HepG2 (cell line): ENCODE data around the gene PKLR. TPM values are rescaled to one million over a fixed set of nuclear protein-coding genes. Genes with fewer than 3 reads are reported as not detected.

ENCODE experiments used
- ATAC-seq: fragments of 200-7000 bp; cut with Tn5 transposase; 3 replicates; pipeline ENCODE4 v1.9.1; 2020; ENCODE audit warnings: mild to moderate bottlenecking, moderate library complexity
- BruUV-seq: library from RNA; stranded (reverse); fragments of 400-500 nt; replicated peaks from 2 replicates; lab custom pipeline; 2021; lab: Mats Ljungman, UMichigan
- CTCF ChIA-PET: fragments of 300-600 bp; formaldehyde crosslinking; extraction: SDS; loops from one replicate; lab custom pipeline; 2021; ENCODE audit warnings: low total read pairs, inconsistent platforms, low intra/inter-chr PET ratio; lab: Yijun Ruan, JAX
- POLR2A ChIA-PET: fragments of 350-600 bp; sonication (Branson Sonifier 250); formaldehyde crosslinking; loops from one replicate; lab custom pipeline; 2020; ENCODE audit warnings: antibody characterized with exemption, inconsistent platforms; lab: Yijun Ruan, JAX
- DNase-seq: peaks from one replicate; pipeline ENCODE4 v3.0.0-alpha.2; 2015; ENCODE audit warnings: low spot score
- FAIRE-seq: peaks from 3 replicates; lab custom pipeline; 2011; peaks lifted over from hg19 to GRCh38; lab: Jason Lieb, UNC
- H2AFZ ChIP-seq: one replicate; pipeline ENCODE4 v1.6.1; 2011; ENCODE audit warnings: low read length, inconsistent platforms
- H3K27ac ChIP-seq: fragments of 300-600 bp; 3 replicates; pipeline ENCODE4 v1.8.0; 2011; ENCODE audit warnings: mixed run types, mild to moderate bottlenecking, mixed read lengths, low read length, inconsistent platforms; ENCODE audit not compliant: insufficient read depth; ENCODE audit errors: extremely low read length
- H3K27me3 ChIP-seq, 2 experiments: fragments of 200-600 bp in 1 of 2; 2 replicates in 1 of 2; 3 replicates in 1 of 2; pipeline versions ENCODE4 v1.6.0 to v1.8.0; 2011; ENCODE audit warnings: low read length in 2 of 2, mild to moderate bottlenecking in 2 of 2, moderate library complexity in 2 of 2, inconsistent platforms in 1 of 2; ENCODE audit not compliant: insufficient read depth in 2 of 2, control insufficient read depth in 1 of 2
- H3K36me3 ChIP-seq, 2 experiments: fragments of 200-600 bp in 1 of 2; replicated peaks in 1 of 2; 2 replicates in 1 of 2; 3 replicates in 1 of 2; pipeline versions ENCODE4 v1.5.1 to v1.8.0; 2011; ENCODE audit warnings: low read length in 2 of 2, inconsistent platforms in 1 of 2; ENCODE audit not compliant: insufficient read depth in 2 of 2, control insufficient read depth in 1 of 2
- H3K4me1 ChIP-seq: 2 replicates; pipeline ENCODE4 v1.5.1; 2012; ENCODE audit warnings: low read length, inconsistent platforms; ENCODE audit not compliant: insufficient read depth
- H3K4me2 ChIP-seq: 2 replicates; pipeline ENCODE4 v1.6.0; 2011; ENCODE audit warnings: low read depth, low read length, inconsistent platforms
- H3K4me3 ChIP-seq, 3 experiments: fragments of 200-600 bp in 1 of 3; sonication (generic), shearing (Covaris generic) in 1 of 3; replicated peaks in 1 of 3; 2 replicates each; pipeline ENCODE4 v1.5.1; 2011 to 2016; ENCODE audit warnings: low read length in 3 of 3, inconsistent platforms in 2 of 3, low read depth in 2 of 3, mild to moderate bottlenecking in 2 of 3, control low read depth in 1 of 3, mixed read lengths in 1 of 3; ENCODE audit not compliant: insufficient read depth in 1 of 3
- H3K79me2 ChIP-seq: one replicate; pipeline ENCODE4 v1.6.1; 2011; ENCODE audit warnings: low read length, inconsistent platforms; ENCODE audit not compliant: insufficient read depth
- H3K9ac ChIP-seq: 2 replicates; pipeline ENCODE4 v1.6.0; 2011; ENCODE audit warnings: mild to moderate bottlenecking, low read depth, low read length, inconsistent platforms; ENCODE audit not compliant: insufficient read depth
- H3K9me3 ChIP-seq: 2 replicates; pipeline ENCODE4 v1.5.1; 2012; ENCODE audit warnings: mild to moderate bottlenecking, low read length
- H4K20me1 ChIP-seq: 2 replicates; pipeline ENCODE4 v1.6.0; 2011; ENCODE audit warnings: inconsistent platforms, mild to moderate bottlenecking, low read length, moderate library complexity; ENCODE audit not compliant: insufficient read depth
- ARHGAP35 ChIP-seq: sonication (generic); formaldehyde crosslinking; IDR thresholded peaks from 2 replicates; pipeline ENCODE4 v1.9.0; 2022; ENCODE audit warnings: mild to moderate bottlenecking, inconsistent platforms, moderate library complexity, missing genetic modification reagents, borderline replicate concordance
- KDM1A ChIP-seq: IDR thresholded peaks from 2 replicates; pipeline ENCODE4 v1.6.1; 2016; ENCODE audit warnings: missing compliant biosample characterization
- PCBP1 ChIP-seq: fragments of 200-400 bp; formaldehyde crosslinking; IDR thresholded peaks from 2 replicates; pipeline ENCODE4 v1.6.1; 2017; ENCODE audit warnings: mild to moderate bottlenecking, low read depth, low read length, borderline replicate concordance
- SALL1 ChIP-seq: sonication (generic); formaldehyde crosslinking; IDR thresholded peaks from 2 replicates; pipeline ENCODE4 v1.8.0; 2022; ENCODE audit warnings: mild to moderate bottlenecking, missing genetic modification reagents
- YY1 ChIP-seq: IDR thresholded peaks from 2 replicates; pipeline ENCODE4 v1.6.1; 2011; ENCODE audit warnings: low read length, low read depth, moderate library complexity, mild to moderate bottlenecking; ENCODE audit not compliant: insufficient read depth, insufficient replicate concordance
- WGBS: methylation state at CpG from one replicate; pipeline ENCODE4 v1.1.6; 2017; ENCODE audit warnings: low lambda C conversion rate; 5-methylcytosine and 5-hydroxymethylcytosine counted together
- in situ Hi-C: cut with HindIII; loops from 2 replicates; pipeline ENCODE4 v1.10.0; 2017; ENCODE audit warnings: low pct_unique_long_range_greater_than_20kb; ENCODE audit not compliant: extremely low pct_ligation_motif_present
- intact Hi-C: fragments of 100-400 bp; cut with micrococcal nuclease; formaldehyde crosslinking; loops from one replicate; pipeline ENCODE4 v1.10.0; 2022; ENCODE audit not compliant: unreplicated experiment
- polyA plus RNA-seq, 8 experiments: library from polyadenylated mRNA; depleted of rRNA in 3 of 8; stranded (reverse) in 7 of 8; unstranded in 1 of 8; fragments of >200 nt; fragmentation: Illumina TruSeq in 4 of 8; extraction: Trizol in 4 of 8; gene quantifications; 2 replicates each; pipeline versions ENCODE4 v1.2.1 to v1.2.3, GENCODE V29; 2011 to 2016; ENCODE audit warnings: low read depth in 4 of 8, missing spikeins in 1 of 8, mixed read lengths in 1 of 8; ENCODE audit not compliant: insufficient read depth in 1 of 8
- total RNA-seq, 5 experiments: library from RNA; depleted of rRNA; stranded (reverse); fragments of >200 nt; fragmentation: Illumina TruSeq; extraction: Trizol; gene quantifications; 2 replicates each; pipeline ENCODE4 v1.2.3, GENCODE V29; 2016; ENCODE audit warnings: low read depth in 1 of 5
- TF ChIP-seq, protein P1 (sequence below): sonication (generic); formaldehyde crosslinking; IDR thresholded peaks from 2 replicates; pipeline ENCODE4 v1.5.1; 2020; ENCODE audit warnings: missing genetic modification reagents, mild to moderate bottlenecking, borderline replicate concordance
- TF ChIP-seq, protein P2 (sequence below): IDR thresholded peaks from 2 replicates; pipeline ENCODE4 v1.6.1; 2016; ENCODE audit warnings: low read depth, missing genetic modification reagents, missing compliant biosample characterization
- TF ChIP-seq, protein P3 (sequence below): IDR thresholded peaks from 2 replicates; pipeline ENCODE4 v1.6.1; 2012; ENCODE audit warnings: low read depth, low read length, improper control_type of control experiment
- TF ChIP-seq, protein P4 (sequence below): IDR thresholded peaks from 2 replicates; pipeline ENCODE4 v1.6.1; 2018; ENCODE audit warnings: missing genetic modification reagents

PKLR gene
- total and polyA plus RNA-seq, 2 of the 13 experiments (the other 11 are each of a cell fraction or from before 2014, with no cell fraction given), result 10.3 to 29.3 TPM

DNA sequence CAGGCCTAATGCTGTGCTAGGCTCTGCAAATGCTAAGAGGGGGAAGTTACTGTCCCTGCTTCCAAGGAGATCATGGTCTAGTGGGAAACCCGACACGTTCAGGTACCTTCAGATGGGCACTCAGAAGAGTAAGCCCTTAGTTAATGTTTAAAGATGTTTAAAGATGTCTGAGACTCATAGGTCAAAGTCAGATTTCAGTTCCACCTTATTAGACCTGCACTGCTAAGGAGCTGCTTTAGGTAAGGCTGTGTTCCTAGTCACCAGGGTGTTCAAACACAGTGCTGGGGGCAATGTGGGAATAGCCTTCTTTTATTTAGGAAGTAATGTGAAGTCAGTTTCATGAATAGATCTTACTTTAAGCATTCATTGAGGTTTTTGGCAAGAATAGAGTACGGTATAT lies 15.7 kb upstream of the PKLR start:
- WGBS, result 76% methylated on average over 3 of the region's 3 CpGs
- ChIA-PET POLR2A (interaction anchor here (2.4 kb wide), 1 partner anchor 9 kb away, joined by 10 read pairs; the partner anchor contains the start of gene FDPS), CTCF (no interaction called here)
- peaks cover 16% of the 10 kb centered on the region for H3K79me2 ChIP-seq
- TF ChIP-seq, protein P1, sequence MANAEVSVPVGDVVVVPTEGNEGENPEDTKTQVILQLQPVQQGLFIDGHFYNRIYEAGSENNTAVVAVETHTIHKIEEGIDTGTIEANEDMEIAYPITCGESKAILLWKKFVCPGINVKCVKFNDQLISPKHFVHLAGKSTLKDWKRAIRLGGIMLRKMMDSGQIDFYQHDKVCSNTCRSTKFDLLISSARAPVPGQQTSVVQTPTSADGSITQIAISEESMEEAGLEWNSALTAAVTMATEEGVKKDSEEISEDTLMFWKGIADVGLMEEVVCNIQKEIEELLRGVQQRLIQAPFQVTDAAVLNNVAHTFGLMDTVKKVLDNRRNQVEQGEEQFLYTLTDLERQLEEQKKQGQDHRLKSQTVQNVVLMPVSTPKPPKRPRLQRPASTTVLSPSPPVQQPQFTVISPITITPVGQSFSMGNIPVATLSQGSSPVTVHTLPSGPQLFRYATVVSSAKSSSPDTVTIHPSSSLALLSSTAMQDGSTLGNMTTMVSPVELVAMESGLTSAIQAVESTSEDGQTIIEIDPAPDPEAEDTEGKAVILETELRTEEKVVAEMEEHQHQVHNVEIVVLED, result no peak
- TF ChIP-seq YY1, result no peak
- no peak for TF ChIP-seq KDM1A (CRISPR knock-in tag)
- TF ChIP-seq, protein P2, sequence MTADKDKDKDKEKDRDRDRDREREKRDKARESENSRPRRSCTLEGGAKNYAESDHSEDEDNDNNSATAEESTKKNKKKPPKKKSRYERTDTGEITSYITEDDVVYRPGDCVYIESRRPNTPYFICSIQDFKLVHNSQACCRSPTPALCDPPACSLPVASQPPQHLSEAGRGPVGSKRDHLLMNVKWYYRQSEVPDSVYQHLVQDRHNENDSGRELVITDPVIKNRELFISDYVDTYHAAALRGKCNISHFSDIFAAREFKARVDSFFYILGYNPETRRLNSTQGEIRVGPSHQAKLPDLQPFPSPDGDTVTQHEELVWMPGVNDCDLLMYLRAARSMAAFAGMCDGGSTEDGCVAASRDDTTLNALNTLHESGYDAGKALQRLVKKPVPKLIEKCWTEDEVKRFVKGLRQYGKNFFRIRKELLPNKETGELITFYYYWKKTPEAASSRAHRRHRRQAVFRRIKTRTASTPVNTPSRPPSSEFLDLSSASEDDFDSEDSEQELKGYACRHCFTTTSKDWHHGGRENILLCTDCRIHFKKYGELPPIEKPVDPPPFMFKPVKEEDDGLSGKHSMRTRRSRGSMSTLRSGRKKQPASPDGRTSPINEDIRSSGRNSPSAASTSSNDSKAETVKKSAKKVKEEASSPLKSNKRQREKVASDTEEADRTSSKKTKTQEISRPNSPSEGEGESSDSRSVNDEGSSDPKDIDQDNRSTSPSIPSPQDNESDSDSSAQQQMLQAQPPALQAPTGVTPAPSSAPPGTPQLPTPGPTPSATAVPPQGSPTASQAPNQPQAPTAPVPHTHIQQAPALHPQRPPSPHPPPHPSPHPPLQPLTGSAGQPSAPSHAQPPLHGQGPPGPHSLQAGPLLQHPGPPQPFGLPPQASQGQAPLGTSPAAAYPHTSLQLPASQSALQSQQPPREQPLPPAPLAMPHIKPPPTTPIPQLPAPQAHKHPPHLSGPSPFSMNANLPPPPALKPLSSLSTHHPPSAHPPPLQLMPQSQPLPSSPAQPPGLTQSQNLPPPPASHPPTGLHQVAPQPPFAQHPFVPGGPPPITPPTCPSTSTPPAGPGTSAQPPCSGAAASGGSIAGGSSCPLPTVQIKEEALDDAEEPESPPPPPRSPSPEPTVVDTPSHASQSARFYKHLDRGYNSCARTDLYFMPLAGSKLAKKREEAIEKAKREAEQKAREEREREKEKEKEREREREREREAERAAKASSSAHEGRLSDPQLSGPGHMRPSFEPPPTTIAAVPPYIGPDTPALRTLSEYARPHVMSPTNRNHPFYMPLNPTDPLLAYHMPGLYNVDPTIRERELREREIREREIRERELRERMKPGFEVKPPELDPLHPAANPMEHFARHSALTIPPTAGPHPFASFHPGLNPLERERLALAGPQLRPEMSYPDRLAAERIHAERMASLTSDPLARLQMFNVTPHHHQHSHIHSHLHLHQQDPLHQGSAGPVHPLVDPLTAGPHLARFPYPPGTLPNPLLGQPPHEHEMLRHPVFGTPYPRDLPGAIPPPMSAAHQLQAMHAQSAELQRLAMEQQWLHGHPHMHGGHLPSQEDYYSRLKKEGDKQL, result no peak
- TF ChIP-seq, protein P3, sequence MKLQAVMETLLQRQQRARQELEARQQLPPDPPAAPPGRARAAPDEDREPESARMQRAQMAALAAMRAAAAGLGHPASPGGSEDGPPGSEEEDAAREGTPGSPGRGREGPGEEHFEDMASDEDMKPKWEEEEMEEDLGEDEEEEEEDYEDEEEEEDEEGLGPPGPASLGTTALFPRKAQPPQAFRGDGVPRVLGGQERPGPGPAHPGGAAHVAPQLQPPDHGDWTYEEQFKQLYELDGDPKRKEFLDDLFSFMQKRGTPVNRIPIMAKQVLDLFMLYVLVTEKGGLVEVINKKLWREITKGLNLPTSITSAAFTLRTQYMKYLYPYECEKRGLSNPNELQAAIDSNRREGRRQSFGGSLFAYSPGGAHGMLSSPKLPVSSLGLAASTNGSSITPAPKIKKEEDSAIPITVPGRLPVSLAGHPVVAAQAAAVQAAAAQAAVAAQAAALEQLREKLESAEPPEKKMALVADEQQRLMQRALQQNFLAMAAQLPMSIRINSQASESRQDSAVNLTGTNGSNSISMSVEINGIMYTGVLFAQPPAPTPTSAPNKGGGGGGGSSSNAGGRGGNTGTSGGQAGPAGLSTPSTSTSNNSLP, result no peak
- TF ChIP-seq, protein P4, sequence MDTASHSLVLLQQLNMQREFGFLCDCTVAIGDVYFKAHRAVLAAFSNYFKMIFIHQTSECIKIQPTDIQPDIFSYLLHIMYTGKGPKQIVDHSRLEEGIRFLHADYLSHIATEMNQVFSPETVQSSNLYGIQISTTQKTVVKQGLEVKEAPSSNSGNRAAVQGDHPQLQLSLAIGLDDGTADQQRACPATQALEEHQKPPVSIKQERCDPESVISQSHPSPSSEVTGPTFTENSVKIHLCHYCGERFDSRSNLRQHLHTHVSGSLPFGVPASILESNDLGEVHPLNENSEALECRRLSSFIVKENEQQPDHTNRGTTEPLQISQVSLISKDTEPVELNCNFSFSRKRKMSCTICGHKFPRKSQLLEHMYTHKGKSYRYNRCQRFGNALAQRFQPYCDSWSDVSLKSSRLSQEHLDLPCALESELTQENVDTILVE (CRISPR knock-in tag), result no peak
- no peak for TF ChIP-seq ARHGAP35 (CRISPR knock-in tag)
- no peak for TF ChIP-seq SALL1 (CRISPR knock-in tag)
- no peak for TF ChIP-seq PCBP1
- DNase-seq (no peak), FAIRE-seq (peak; percentile 50), ATAC-seq (no peak)
- peaks cover 15% of the 10 kb centered on the region for H4K20me1 ChIP-seq
- H3K4me3 ChIP-seq, result no peak overlapping the region
- H3K9me3 ChIP-seq, result no peaks in the 10 kb centered on the region
- BruUV-seq, result TSS peak; percentile 18
- H3K27me3 ChIP-seq, result no peaks in the 10 kb centered on the region
- no peak overlapping the region for H3K27ac ChIP-seq
- H3K9ac ChIP-seq, result no peak overlapping the region
- in situ Hi-C loops (loop anchor here (5.0 kb wide), 1 partner anchor 40 kb away; the partner anchor contains the start of gene HCN3), intact Hi-C loops (no loop called here)
- no peak overlapping the region for H3K4me2 ChIP-seq
- no peak overlapping the region for H2AFZ ChIP-seq
- peaks cover 11 to 45% of the 10 kb centered on the region in 2 experiments; a peak in 4 of 5 replicates for H3K36me3 ChIP-seq
- H3K4me1 ChIP-seq, result peaks cover 54% of the 10 kb centered on the region
